Muscle of back (tissue), 11 donors: ENCODE results near the gene TIMM29. TPM values are rescaled to one million over a fixed set of nuclear protein-coding genes. Genes with fewer than 3 reads are reported as not detected.

ENCODE experiments used
- DNase-seq, 3 donors: peaks; one replicate each; pipeline versions ENCODE4 v3.0.0 to v3.0.0-alpha.2; 2013
- polyA plus RNA-seq, 10 donors: library from polyadenylated mRNA; unstranded; fragments of 120-200 nt; gene quantifications; one replicate each; pipeline ENCODE4 v1.2.1, GENCODE V29; 2013; ENCODE audit not compliant: insufficient read length in 10 of 10

Gene TIMM29
- polyA plus RNA-seq, 10 donors: 13.8 to 18.8 (median 16.8) TPM

- no peak for DNase-seq
Observed at GRCh38 chr19:10976131-10976892, 47.7 kb downstream of the TIMM29 start.

- no peak for DNase-seq
Observed at GRCh38 chr19:10977742-10978092, 49.1 kb downstream of the TIMM29 start.

Other genes starting within 250 kb of the TIMM29 start
- 10 to 100 TPM; 20.0 to 40.3 (median 29.4) TPM for gene QTRT1, start 227.4 kb upstream of the TIMM29 start, polyA plus RNA-seq
- 10 to 100 TPM; 60.7 to 83.2 (median 72.5) TPM for gene DNM2, start 210.7 kb upstream of the TIMM29 start, polyA plus RNA-seq
- gene TMED1, start 92.6 kb upstream of the TIMM29 start, polyA plus RNA-seq: 10 to 100 TPM; 26.9 to 45.0 (median 33.6) TPM
- gene C19orf38, start 80.4 kb upstream of the TIMM29 start, polyA plus RNA-seq: 1 to 10 TPM; 1.6 to 4.7 (median 2.6) TPM
- 10 to 100 TPM; 48.9 to 66.5 (median 57.1) TPM for gene CARM1, start 57.3 kb upstream of the TIMM29 start, polyA plus RNA-seq
- 10 to 100 TPM; 18.4 to 33.6 (median 24.7) TPM for gene YIPF2, start 172 bp upstream of the TIMM29 start, polyA plus RNA-seq
- 100 to 1,000 TPM in 3 of 10 donors, 10 to 100 TPM in 7; 78.0 to 110 (median 93.9) TPM for gene SMARCA4, start 32.2 kb downstream of the TIMM29 start, polyA plus RNA-seq
- gene LDLR, start 160.7 kb downstream of the TIMM29 start, polyA plus RNA-seq: 10 to 100 TPM; 15.3 to 39.5 (median 20.0) TPM
- 10 to 100 TPM in 8 of 10 donors, 1 to 10 TPM in 2; 6.9 to 19.2 (median 11.4) TPM for gene SPC24, start 227.0 kb downstream of the TIMM29 start, polyA plus RNA-seq